ENCODE measurements around the gene TSPAN18. TPM values are rescaled to one million over a fixed set of nuclear protein-coding genes. Genes with fewer than 3 reads are reported as not detected.

The TSPAN18 gene
- total RNA-seq, 1 experiment from 2014 or later = 21.3 TPM

DNA sequence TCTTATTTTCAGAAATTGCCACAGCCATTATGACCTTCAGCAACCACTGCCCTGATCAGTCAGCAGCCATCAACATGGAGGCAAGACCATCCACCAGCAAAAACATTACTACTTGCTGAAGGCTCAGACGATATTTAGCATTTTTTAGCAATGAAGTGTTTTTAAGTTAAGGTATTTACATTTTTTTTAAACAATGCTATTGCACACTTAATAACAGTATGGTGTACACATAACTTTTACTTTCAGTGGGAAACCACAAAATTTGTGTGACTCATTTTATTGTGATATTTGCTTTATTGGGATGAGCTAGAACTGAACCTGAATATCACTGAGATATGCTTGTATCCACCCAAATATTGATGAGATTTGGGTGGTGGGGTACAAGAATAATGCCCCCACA, 110.9 kb downstream of the TSPAN18 start:
- CTCF ChIA-PET = no interaction called here
- DNase-seq (ENCODE audit: low read depth, low spot score) (no peak), ATAC-seq (no peak)
- intact Hi-C loops (cut with micrococcal nuclease; ENCODE audit: unreplicated experiment) = no loop called here
- BruUV-seq (replicated peaks) = no TSS peak
- peaks cover 4% of the 10 kb centered on the region; the same call in 1 of the 2 replicates for H3K4me1 ChIP-seq (ENCODE audit: control insufficient read depth, insufficient read depth, low read length)
- in situ Hi-C loops (cut with HindIII; ENCODE audit: low pct_unique_long_range_greater_than_20kb, low sequenced_read_pairs) = no loop called here
- H3K9me3 ChIP-seq (ENCODE audit: control insufficient read depth, insufficient read depth, low read depth, low read length) = no peaks in the 10 kb centered on the region
- no peak overlapping the region for H3K4me3 ChIP-seq (ENCODE audit: low read depth in 2 of 2, low read length in 2 of 2)
- POLR2A ChIA-PET = no interaction called here
- TF ChIP-seq, protein P1, sequence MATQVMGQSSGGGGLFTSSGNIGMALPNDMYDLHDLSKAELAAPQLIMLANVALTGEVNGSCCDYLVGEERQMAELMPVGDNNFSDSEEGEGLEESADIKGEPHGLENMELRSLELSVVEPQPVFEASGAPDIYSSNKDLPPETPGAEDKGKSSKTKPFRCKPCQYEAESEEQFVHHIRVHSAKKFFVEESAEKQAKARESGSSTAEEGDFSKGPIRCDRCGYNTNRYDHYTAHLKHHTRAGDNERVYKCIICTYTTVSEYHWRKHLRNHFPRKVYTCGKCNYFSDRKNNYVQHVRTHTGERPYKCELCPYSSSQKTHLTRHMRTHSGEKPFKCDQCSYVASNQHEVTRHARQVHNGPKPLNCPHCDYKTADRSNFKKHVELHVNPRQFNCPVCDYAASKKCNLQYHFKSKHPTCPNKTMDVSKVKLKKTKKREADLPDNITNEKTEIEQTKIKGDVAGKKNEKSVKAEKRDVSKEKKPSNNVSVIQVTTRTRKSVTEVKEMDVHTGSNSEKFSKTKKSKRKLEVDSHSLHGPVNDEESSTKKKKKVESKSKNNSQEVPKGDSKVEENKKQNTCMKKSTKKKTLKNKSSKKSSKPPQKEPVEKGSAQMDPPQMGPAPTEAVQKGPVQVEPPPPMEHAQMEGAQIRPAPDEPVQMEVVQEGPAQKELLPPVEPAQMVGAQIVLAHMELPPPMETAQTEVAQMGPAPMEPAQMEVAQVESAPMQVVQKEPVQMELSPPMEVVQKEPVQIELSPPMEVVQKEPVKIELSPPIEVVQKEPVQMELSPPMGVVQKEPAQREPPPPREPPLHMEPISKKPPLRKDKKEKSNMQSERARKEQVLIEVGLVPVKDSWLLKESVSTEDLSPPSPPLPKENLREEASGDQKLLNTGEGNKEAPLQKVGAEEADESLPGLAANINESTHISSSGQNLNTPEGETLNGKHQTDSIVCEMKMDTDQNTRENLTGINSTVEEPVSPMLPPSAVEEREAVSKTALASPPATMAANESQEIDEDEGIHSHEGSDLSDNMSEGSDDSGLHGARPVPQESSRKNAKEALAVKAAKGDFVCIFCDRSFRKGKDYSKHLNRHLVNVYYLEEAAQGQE (IDR thresholded peaks at IDR 0.05; ENCODE audit: insufficient read depth in 1 of 2, low read depth in 2 of 2, low read length in 1 of 2) = no peak
- TF ChIP-seq TCF7L2 (IDR thresholded peaks at IDR 0.05; ENCODE audit: low read depth, low read length) (no peak), POLR2AphosphoS5 (IDR thresholded peaks at IDR 0.05; ENCODE audit: low read depth, low read length) (no peak), SIN3A (IDR thresholded peaks at IDR 0.05; ENCODE audit: borderline replicate concordance, insufficient read depth, low read depth, low read length) (no peak)
- TF ChIP-seq, protein P2, sequence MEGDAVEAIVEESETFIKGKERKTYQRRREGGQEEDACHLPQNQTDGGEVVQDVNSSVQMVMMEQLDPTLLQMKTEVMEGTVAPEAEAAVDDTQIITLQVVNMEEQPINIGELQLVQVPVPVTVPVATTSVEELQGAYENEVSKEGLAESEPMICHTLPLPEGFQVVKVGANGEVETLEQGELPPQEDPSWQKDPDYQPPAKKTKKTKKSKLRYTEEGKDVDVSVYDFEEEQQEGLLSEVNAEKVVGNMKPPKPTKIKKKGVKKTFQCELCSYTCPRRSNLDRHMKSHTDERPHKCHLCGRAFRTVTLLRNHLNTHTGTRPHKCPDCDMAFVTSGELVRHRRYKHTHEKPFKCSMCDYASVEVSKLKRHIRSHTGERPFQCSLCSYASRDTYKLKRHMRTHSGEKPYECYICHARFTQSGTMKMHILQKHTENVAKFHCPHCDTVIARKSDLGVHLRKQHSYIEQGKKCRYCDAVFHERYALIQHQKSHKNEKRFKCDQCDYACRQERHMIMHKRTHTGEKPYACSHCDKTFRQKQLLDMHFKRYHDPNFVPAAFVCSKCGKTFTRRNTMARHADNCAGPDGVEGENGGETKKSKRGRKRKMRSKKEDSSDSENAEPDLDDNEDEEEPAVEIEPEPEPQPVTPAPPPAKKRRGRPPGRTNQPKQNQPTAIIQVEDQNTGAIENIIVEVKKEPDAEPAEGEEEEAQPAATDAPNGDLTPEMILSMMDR (IDR thresholded peaks at IDR 0.05) = no peak
- H3K27me3 ChIP-seq (ENCODE audit: control insufficient read depth, insufficient read depth, low read length) = no peaks in the 10 kb centered on the region
- no peaks in the 10 kb centered on the region for H3K36me3 ChIP-seq (ENCODE audit: control insufficient read depth, insufficient read depth, low read length)
- no peak overlapping the region for H3K27ac ChIP-seq (ENCODE audit: low read length)

DNA sequence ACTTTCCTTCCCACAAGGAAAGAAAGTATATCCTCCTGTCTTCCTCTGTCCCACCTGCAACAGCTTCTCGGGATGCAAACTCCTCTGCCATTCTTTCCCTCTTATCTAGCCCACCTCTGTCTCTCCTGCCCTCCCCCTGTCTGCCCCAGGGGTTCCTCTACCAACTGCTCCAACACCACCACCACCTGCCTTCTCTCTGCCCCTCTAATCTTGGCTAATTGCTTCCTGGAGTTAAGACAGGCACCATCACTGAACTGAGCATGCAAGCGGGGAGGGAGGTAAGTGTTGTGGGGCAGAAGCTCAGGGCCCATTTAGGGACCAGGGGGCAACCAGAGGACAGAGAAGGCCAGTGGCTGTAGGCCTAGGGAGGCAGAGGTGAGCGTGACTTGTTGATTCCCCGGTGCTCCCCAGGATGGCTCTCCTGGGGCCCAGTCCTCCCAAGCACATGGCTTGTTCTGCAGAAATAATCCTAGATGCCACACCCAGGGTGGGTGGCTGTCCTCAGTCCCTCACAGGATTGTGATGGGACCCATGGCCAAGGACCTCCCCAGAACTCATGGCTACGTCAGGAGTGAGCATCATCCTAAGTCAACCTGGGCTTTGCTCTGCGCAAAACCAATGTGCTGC, 112.8 kb downstream of the TSPAN18 start:
- intact Hi-C loops (cut with micrococcal nuclease; ENCODE audit: unreplicated experiment) = no loop called here
- TF ChIP-seq SIN3A (IDR thresholded peaks at IDR 0.05; ENCODE audit: borderline replicate concordance, insufficient read depth, low read depth, low read length) (no peak), TCF7L2 (IDR thresholded peaks at IDR 0.05; ENCODE audit: low read depth, low read length) (no peak), POLR2AphosphoS5 (IDR thresholded peaks at IDR 0.05; ENCODE audit: low read depth, low read length) (no peak)
- TF ChIP-seq, protein P2 (IDR thresholded peaks at IDR 0.05) = no peak
- TF ChIP-seq, protein P1 (IDR thresholded peaks at IDR 0.05; ENCODE audit: insufficient read depth in 1 of 2, low read depth in 2 of 2, low read length in 1 of 2) = no peak
- BruUV-seq (replicated peaks) = no TSS peak
- Histone ChIP-seq H3K36me3 (ENCODE audit: control insufficient read depth, insufficient read depth, low read length) (no peaks in the 10 kb centered on the region), H3K27ac (ENCODE audit: low read length) (no peak overlapping the region), H3K9me3 (ENCODE audit: control insufficient read depth, insufficient read depth, low read depth, low read length) (no peaks in the 10 kb centered on the region), H3K27me3 (ENCODE audit: control insufficient read depth, insufficient read depth, low read length) (no peaks in the 10 kb centered on the region), H3K4me1 (ENCODE audit: control insufficient read depth, insufficient read depth, low read length) (peaks cover 4% of the 10 kb centered on the region; the same call in 1 of the 2 replicates), H3K4me3 (ENCODE audit: low read depth in 2 of 2, low read length in 2 of 2) (no peak overlapping the region)
- ATAC-seq = no peak
- CTCF ChIA-PET = interaction anchor here (0.5 kb wide), 1 partner anchor 263 kb away, joined by 3 read pairs; no protein-coding TSS in a partner anchor
- in situ Hi-C loops (cut with HindIII; ENCODE audit: low pct_unique_long_range_greater_than_20kb, low sequenced_read_pairs) = no loop called here
- DNase-seq (ENCODE audit: low read depth, low spot score) = no peak
- POLR2A ChIA-PET = no interaction called here

All from Panc1 (cell line).